ENCODE measurements around the gene NFYC. TPM values are rescaled to one million over a fixed set of nuclear protein-coding genes. Genes with fewer than 3 reads are reported as not detected.

The NFYC gene
- total and polyA plus RNA-seq, 2 experiments from 2014 or later: 36.2 to 42.7 TPM

DNA sequence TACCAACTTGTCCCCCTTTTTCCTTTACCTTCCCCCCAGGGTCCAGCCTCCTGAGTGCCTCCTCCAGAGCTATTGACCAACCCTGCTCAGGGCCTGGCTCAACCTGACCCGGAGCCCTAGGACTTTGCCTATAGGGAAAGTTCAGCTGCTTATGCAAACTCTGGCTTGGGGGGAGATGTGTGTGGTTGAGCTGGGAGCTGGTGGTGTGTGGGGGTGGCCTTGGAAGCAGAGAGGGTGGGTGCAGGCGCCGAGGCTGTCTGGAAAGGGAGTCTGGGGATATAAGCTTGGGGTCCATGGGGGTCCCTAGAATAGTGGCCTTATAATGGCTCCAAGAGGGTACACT lies 106.1 kb downstream of the NFYC start:
- no peak overlapping the region for H2AFZ ChIP-seq
- peaks cover 23% of the 10 kb centered on the region for H3K4me1 ChIP-seq (ENCODE audit: insufficient read depth)
- peaks cover 18% of the 10 kb centered on the region; the same call in 1 of the 2 replicates for H3K27me3 ChIP-seq (ENCODE audit: insufficient read depth)
- Mint-ChIP-seq H3K27me3 (ENCODE audit: insufficient read depth, low read depth, poor library complexity) (peaks cover 14% of the 10 kb centered on the region), H3K4me3 (no peak overlapping the region), H3K9me3 (no peaks in the 10 kb centered on the region), H3K27ac (no peak overlapping the region), H3K36me3 (ENCODE audit: low read depth) (no peaks in the 10 kb centered on the region; the same call in 2 of the 3 replicates), H3K4me1 (peaks cover 58% of the 10 kb centered on the region)
- H3K9me2 ChIP-seq (ENCODE audit: insufficient read depth): no peaks in the 10 kb centered on the region
- no peaks in the 10 kb centered on the region for H3K36me3 ChIP-seq (ENCODE audit: insufficient read depth)
- TF ChIP-seq, protein P1, sequence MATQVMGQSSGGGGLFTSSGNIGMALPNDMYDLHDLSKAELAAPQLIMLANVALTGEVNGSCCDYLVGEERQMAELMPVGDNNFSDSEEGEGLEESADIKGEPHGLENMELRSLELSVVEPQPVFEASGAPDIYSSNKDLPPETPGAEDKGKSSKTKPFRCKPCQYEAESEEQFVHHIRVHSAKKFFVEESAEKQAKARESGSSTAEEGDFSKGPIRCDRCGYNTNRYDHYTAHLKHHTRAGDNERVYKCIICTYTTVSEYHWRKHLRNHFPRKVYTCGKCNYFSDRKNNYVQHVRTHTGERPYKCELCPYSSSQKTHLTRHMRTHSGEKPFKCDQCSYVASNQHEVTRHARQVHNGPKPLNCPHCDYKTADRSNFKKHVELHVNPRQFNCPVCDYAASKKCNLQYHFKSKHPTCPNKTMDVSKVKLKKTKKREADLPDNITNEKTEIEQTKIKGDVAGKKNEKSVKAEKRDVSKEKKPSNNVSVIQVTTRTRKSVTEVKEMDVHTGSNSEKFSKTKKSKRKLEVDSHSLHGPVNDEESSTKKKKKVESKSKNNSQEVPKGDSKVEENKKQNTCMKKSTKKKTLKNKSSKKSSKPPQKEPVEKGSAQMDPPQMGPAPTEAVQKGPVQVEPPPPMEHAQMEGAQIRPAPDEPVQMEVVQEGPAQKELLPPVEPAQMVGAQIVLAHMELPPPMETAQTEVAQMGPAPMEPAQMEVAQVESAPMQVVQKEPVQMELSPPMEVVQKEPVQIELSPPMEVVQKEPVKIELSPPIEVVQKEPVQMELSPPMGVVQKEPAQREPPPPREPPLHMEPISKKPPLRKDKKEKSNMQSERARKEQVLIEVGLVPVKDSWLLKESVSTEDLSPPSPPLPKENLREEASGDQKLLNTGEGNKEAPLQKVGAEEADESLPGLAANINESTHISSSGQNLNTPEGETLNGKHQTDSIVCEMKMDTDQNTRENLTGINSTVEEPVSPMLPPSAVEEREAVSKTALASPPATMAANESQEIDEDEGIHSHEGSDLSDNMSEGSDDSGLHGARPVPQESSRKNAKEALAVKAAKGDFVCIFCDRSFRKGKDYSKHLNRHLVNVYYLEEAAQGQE (IDR thresholded peaks at IDR 0.05; ENCODE audit: unreplicated experiment): no peak
- TF ChIP-seq EZH2phosphoT487 (IDR thresholded peaks at IDR 0.05; ENCODE audit: unreplicated experiment) (no peak), STAT1 (IDR thresholded peaks at IDR 0.05; ENCODE audit: unreplicated experiment) (no peak), POLR2AphosphoS5 (IDR thresholded peaks at IDR 0.05; ENCODE audit: low read depth) (no peak), JUNB (IDR thresholded peaks at IDR 0.05; ENCODE audit: unreplicated experiment) (no peak), EZH2 (IDR thresholded peaks at IDR 0.05; ENCODE audit: low read depth, unreplicated experiment) (no peak), ZNF114 (CRISPR knock-in tag; IDR thresholded peaks at IDR 0.05) (no peak)
- TF ChIP-seq, protein P2, sequence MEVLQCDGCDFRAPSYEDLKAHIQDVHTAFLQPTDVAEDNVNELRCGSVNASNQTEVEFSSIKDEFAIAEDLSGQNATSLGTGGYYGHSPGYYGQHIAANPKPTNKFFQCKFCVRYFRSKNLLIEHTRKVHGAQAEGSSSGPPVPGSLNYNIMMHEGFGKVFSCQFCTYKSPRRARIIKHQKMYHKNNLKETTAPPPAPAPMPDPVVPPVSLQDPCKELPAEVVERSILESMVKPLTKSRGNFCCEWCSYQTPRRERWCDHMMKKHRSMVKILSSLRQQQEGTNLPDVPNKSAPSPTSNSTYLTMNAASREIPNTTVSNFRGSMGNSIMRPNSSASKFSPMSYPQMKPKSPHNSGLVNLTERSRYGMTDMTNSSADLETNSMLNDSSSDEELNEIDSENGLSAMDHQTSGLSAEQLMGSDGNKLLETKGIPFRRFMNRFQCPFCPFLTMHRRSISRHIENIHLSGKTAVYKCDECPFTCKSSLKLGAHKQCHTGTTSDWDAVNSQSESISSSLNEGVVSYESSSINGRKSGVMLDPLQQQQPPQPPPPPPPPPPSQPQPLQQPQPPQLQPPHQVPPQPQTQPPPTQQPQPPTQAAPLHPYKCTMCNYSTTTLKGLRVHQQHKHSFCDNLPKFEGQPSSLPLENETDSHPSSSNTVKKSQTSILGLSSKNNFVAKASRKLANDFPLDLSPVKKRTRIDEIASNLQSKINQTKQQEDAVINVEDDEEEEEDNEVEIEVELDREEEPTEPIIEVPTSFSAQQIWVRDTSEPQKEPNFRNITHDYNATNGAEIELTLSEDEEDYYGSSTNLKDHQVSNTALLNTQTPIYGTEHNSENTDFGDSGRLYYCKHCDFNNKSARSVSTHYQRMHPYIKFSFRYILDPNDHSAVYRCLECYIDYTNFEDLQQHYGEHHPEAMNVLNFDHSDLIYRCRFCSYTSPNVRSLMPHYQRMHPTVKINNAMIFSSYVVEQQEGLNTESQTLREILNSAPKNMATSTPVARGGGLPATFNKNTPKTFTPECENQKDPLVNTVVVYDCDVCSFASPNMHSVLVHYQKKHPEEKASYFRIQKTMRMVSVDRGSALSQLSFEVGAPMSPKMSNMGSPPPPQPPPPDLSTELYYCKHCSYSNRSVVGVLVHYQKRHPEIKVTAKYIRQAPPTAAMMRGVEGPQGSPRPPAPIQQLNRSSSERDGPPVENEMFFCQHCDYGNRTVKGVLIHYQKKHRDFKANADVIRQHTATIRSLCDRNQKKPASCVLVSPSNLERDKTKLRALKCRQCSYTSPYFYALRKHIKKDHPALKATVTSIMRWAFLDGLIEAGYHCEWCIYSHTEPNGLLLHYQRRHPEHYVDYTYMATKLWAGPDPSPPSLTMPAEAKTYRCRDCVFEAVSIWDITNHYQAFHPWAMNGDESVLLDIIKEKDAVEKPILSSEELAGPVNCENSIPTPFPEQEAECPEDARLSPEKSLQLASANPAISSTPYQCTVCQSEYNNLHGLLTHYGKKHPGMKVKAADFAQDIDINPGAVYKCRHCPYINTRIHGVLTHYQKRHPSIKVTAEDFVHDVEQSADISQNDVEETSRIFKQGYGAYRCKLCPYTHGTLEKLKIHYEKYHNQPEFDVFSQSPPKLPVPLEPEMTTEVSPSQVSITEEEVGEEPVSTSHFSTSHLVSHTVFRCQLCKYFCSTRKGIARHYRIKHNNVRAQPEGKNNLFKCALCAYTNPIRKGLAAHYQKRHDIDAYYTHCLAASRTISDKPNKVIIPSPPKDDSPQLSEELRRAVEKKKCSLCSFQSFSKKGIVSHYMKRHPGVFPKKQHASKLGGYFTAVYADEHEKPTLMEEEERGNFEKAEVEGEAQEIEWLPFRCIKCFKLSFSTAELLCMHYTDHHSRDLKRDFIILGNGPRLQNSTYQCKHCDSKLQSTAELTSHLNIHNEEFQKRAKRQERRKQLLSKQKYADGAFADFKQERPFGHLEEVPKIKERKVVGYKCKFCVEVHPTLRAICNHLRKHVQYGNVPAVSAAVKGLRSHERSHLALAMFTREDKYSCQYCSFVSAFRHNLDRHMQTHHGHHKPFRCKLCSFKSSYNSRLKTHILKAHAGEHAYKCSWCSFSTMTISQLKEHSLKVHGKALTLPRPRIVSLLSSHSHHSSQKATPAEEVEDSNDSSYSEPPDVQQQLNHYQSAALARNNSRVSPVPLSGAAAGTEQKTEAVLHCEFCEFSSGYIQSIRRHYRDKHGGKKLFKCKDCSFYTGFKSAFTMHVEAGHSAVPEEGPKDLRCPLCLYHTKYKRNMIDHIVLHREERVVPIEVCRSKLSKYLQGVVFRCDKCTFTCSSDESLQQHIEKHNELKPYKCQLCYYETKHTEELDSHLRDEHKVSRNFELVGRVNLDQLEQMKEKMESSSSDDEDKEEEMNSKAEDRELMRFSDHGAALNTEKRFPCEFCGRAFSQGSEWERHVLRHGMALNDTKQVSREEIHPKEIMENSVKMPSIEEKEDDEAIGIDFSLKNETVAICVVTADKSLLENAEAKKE (CRISPR knock-in tag; IDR thresholded peaks at IDR 0.05): no peak
- TF ChIP-seq, protein P3, sequence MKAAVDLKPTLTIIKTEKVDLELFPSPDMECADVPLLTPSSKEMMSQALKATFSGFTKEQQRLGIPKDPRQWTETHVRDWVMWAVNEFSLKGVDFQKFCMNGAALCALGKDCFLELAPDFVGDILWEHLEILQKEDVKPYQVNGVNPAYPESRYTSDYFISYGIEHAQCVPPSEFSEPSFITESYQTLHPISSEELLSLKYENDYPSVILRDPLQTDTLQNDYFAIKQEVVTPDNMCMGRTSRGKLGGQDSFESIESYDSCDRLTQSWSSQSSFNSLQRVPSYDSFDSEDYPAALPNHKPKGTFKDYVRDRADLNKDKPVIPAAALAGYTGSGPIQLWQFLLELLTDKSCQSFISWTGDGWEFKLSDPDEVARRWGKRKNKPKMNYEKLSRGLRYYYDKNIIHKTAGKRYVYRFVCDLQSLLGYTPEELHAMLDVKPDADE (IDR thresholded peaks at IDR 0.05): no peak
- TF ChIP-seq, protein P4, sequence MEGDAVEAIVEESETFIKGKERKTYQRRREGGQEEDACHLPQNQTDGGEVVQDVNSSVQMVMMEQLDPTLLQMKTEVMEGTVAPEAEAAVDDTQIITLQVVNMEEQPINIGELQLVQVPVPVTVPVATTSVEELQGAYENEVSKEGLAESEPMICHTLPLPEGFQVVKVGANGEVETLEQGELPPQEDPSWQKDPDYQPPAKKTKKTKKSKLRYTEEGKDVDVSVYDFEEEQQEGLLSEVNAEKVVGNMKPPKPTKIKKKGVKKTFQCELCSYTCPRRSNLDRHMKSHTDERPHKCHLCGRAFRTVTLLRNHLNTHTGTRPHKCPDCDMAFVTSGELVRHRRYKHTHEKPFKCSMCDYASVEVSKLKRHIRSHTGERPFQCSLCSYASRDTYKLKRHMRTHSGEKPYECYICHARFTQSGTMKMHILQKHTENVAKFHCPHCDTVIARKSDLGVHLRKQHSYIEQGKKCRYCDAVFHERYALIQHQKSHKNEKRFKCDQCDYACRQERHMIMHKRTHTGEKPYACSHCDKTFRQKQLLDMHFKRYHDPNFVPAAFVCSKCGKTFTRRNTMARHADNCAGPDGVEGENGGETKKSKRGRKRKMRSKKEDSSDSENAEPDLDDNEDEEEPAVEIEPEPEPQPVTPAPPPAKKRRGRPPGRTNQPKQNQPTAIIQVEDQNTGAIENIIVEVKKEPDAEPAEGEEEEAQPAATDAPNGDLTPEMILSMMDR (conservative IDR thresholded peaks at IDR 0.05; ENCODE audit: low read depth in 2 of 2): no peak
- DNase-seq (ENCODE audit: low spot score): no peak
- H3F3A ChIP-seq (replicated peaks; ENCODE audit: low read depth): no peaks in the 10 kb centered on the region; the same call in 1 of the 2 replicates
- no peaks in the 10 kb centered on the region for H3K79me2 ChIP-seq (replicated peaks; ENCODE audit: insufficient read depth)
- H4K20me1 ChIP-seq (replicated peaks; ENCODE audit: insufficient read depth): no peaks in the 10 kb centered on the region
- no peak overlapping the region for H3K27ac ChIP-seq (ENCODE audit: low read depth)
- H3K4me2 ChIP-seq: no peak overlapping the region
- no peak for ATAC-seq
- H3K4me3 ChIP-seq: no peak overlapping the region

All from GM23338 (cell line).